ENCODE data around the gene SAP25.
"Not testable (repeated sequence)": the region's sequence is repeated elsewhere in the genome, so short reads cannot be mapped to it uniquely, and the experiment has no call there.

Gene SAP25

GRCh38 chr7:100556541-100556940, 17.2 kb downstream of the SAP25 start:
- no peak for DNase-seq

- no peak for DNase-seq
These were observed 18.0 kb downstream of the SAP25 start for GRCh38 chr7:100555701-100556100.

GRCh38 chr7:100553032-100553431, 20.7 kb downstream of the SAP25 start:
- no peak for DNase-seq

GRCh38 chr7:100552532-100552931, 21.2 kb downstream of the SAP25 start:
- no peak for DNase-seq

- not testable (repeated sequence) for DNase-seq
These were observed 25.3 kb downstream of the SAP25 start for GRCh38 chr7:100548446-100548845.

- no peak for DNase-seq
These were observed 25.8 kb downstream of the SAP25 start for GRCh38 chr7:100547872-100548271.

GRCh38 chr7:100546926-100547800, 26.5 kb downstream of the SAP25 start:
- no peak for DNase-seq

DNA sequence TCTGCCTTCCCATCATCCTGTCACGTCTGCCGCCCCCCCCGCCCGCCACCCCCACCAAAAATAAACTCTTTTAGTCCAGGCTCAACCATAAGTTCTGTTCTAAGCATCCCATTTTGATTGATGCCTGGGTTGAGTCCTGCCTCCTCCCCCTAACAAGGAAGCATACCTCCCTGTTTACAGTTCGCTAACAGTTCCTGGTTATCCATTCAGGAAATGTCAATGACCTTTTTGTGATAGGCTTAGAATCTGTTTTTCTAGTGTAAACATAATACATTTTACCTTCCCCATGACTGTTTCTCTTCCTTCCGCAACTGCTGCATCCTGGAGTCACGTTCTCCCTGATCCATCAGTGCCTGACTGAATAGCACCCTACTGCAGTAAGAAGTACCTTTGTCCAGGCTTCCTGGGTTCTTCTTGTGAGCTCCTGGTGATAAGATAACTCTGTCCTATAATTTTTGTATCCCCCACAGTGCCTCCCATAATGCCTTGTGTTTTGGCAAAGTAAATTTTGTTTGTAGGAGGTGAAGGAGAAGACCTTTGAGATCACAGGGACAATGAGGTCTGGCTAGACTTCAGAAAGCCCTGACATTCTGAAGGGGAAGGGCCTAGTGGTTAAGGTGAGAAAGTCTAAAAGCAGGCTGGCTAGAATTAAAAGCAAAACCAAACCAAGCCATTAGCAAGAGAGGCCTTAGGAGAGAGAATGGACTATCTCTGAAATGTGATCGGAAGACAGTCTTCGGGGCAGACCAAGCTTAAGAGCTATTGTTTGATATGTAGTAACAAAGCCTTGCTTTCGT, 27.4 kb downstream of the SAP25 start:
- DNase-seq, result no peak

GRCh38 chr7:100545360-100546128, 28.2 kb downstream of the SAP25 start:
- DNase-seq, result no peak

DNA sequence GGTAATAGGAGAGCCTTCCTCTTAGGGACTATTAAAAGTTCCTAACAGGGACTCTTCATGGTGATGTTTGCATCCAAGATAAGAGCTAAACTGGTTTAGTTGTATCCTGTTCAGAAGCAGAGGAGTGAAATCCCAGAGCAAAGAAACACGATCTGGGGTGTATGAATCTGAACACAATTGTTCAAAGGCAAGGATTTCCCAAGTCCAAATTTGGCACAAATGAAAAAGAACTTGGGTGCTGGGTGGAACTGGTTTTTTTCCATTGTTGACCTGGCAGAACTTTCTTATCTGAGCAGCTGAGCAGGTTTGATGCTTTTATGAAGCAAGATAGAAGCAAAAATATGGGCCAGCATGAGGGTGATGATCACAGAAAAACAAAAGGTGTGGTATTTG, 28.7 kb downstream of the SAP25 start:
- no peak for DNase-seq

DNA sequence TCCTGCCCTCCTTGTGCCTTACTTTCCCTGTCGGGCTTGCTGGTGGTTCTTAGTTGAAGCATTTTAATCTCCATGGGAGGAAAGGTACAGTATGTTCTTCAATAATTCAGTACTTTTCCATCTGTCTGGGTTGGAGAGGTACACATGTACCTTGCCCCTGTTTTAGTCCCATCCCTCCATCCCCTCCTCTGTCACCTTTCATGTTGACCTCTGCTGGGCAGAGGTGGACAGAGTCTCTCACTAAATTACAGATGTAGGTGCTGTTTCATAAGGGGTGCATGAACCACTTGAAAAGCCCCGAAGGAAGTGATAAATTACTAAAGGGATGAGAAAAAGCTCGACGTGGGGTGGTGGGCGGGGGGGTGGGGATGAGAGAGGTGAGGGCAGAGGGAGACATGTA, 29.3 kb downstream of the SAP25 start:
- no peak for DNase-seq

- no peak for DNase-seq
These were observed 30.1 kb downstream of the SAP25 start for GRCh38 chr7:100543586-100543985.

GRCh38 chr7:100541309-100541708, 32.4 kb downstream of the SAP25 start:
- not testable (repeated sequence) for DNase-seq

DNA sequence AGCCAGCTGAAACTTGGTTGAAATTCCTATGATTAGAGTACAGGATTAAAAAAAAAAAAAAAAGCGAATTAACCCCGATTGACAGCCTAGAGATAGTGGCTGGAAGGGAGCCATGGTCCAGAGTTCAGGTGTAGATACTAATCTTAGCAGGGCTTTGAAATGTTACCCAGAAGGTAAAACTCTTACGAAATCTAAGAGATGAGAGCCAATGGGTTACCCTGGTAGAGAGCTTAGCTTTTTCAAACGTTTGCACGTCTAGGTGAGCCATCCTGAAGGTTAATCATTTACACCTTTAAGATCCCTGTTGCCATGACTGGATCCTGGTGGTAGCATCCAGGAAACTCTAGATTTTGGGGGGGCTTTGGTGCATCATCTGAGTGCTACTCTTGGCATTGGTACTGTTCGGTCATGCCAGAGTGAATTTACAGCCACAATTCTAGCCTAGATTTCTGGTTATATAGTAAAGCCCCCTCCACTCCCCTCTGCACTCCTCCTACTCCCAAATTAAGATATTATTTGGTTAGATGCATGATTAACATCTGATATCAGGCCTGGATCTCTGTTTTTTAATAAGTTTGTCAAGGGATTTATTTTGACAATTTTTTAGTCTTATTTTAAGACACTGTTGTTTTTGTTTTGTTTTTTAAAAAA, 33.5 kb downstream of the SAP25 start:
- no peak for DNase-seq

GRCh38 chr7:100539436-100540006, 34.2 kb downstream of the SAP25 start:
- no peak for DNase-seq

DNA sequence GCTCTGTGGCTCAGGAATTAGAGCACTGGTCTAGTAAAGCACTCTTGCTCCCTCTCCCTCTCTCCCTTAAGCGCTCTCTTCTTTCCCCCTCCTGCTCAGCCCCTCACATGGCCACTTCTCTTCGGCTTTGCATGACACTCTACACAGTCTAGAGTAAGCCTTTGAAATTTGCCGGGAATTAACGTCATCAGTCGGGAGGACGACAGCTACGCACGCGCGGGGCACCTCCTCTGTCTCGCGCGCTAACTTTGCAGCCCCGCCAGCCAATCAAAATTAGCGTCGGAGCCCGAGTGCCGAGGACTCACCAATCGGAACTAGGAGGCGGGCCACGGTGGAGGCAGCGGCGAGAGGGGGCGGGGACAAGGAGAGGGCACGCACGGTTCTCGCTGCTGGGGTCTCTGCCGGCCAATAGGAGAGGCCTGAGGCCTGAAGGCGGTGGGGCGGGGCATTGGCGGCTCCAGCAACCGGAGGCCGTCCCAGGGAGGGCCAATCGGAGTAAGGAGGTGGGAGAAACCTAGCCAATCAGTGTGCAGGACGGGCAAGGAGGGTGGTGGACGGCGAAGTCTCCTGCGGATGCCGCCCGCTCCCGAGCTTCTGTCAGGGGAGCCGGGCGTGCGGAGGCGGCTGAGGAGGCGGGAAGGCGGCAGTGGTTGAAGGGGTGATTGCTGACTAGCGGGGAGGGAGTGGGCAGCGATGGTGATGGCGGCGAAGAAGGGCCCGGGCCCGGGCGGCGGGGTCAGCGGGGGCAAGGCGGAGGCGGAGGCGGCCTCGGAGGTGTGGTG, 34.9 kb downstream of the SAP25 start, which contains the start of gene AGFG2:
TSS of gene AGFG2 (plus strand) at position 550 of the 782 bp plus-strand sequence. CDS start at position 694, 144 bp downstream.
- peak; percentile 68 for DNase-seq

- DNase-seq, result no peak
These were observed 35.4 kb downstream of the SAP25 start for GRCh38 chr7:100538348-100538653.

GRCh38 chr7:100536695-100537094, 37.0 kb downstream of the SAP25 start:
- DNase-seq, result not testable (repeated sequence)

DNA sequence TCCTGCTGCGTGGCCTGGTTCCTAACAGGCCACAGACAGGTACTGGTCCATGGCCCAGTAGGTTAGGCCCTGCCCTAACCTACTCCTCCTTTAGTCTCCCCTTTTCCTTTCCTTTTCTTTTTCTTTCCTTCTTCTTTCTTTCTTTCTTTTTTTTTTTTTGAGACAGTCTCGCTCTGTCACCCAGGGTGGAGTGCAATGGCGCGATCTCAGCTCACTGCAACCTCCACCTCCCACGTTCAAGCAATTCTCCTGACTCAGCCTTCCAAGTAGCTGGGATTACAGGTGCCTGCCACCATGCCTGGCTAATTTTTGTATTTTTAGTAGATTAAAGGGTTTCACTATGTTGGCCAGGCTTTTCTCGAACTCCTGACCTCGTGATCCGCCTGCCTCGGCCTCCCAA, 37.7 kb downstream of the SAP25 start:
- not testable (repeated sequence) for DNase-seq

- no peak for DNase-seq
These were observed 41.3 kb downstream of the SAP25 start for GRCh38 chr7:100532165-100533022.
